PC-9 (cell line): Measurements from ENCODE around the gene PDZD4.

Source experiments
- EZH2 ChIP-seq: fragments of 200-600 bp; sonication (generic); IDR thresholded peaks from 2 replicates; pipeline ENCODE4 v1.8.0; 2017; ENCODE audit warnings: antibody characterized with exemption, low read depth
- TF ChIP-seq, protein P1 (sequence below): fragments of 200-600 bp; sonication (generic); conservative IDR thresholded peaks from 2 replicates; pipeline ENCODE4 v1.6.1; 2017; ENCODE audit warnings: mixed run types, antibody characterized with exemption, mild to moderate bottlenecking, moderate library complexity

- TF ChIP-seq, protein P1, sequence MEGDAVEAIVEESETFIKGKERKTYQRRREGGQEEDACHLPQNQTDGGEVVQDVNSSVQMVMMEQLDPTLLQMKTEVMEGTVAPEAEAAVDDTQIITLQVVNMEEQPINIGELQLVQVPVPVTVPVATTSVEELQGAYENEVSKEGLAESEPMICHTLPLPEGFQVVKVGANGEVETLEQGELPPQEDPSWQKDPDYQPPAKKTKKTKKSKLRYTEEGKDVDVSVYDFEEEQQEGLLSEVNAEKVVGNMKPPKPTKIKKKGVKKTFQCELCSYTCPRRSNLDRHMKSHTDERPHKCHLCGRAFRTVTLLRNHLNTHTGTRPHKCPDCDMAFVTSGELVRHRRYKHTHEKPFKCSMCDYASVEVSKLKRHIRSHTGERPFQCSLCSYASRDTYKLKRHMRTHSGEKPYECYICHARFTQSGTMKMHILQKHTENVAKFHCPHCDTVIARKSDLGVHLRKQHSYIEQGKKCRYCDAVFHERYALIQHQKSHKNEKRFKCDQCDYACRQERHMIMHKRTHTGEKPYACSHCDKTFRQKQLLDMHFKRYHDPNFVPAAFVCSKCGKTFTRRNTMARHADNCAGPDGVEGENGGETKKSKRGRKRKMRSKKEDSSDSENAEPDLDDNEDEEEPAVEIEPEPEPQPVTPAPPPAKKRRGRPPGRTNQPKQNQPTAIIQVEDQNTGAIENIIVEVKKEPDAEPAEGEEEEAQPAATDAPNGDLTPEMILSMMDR: no peak
- TF ChIP-seq EZH2: no peak
These were observed 45.9 kb downstream of the PDZD4 start for GRCh38 chrX:153784325-153784967.
